Esophagus mucosa (tissue), 1 donor: ENCODE results near the gene CXXC5. TPM values are rescaled to one million over a fixed set of nuclear protein-coding genes. Genes with fewer than 3 reads are reported as not detected.
"Not testable (repeated sequence)": the region's sequence is repeated elsewhere in the genome, so short reads cannot be mapped to it uniquely, and the experiment has no call there.

Experiments
- ATAC-seq: fragments of 200-7000 bp; cut with Tn5 transposase; one replicate; pipeline ENCODE4 v1.9.1; 2020
- total RNA-seq: library from RNA; stranded (reverse); gene quantifications from one replicate; pipeline ENCODE4 v1.2.4, GENCODE V29; 2023
- donor health status: DM: yes; HTN: yes; CAD: no.

The CXXC5 gene
- total RNA-seq = 22.6 TPM

DNA sequence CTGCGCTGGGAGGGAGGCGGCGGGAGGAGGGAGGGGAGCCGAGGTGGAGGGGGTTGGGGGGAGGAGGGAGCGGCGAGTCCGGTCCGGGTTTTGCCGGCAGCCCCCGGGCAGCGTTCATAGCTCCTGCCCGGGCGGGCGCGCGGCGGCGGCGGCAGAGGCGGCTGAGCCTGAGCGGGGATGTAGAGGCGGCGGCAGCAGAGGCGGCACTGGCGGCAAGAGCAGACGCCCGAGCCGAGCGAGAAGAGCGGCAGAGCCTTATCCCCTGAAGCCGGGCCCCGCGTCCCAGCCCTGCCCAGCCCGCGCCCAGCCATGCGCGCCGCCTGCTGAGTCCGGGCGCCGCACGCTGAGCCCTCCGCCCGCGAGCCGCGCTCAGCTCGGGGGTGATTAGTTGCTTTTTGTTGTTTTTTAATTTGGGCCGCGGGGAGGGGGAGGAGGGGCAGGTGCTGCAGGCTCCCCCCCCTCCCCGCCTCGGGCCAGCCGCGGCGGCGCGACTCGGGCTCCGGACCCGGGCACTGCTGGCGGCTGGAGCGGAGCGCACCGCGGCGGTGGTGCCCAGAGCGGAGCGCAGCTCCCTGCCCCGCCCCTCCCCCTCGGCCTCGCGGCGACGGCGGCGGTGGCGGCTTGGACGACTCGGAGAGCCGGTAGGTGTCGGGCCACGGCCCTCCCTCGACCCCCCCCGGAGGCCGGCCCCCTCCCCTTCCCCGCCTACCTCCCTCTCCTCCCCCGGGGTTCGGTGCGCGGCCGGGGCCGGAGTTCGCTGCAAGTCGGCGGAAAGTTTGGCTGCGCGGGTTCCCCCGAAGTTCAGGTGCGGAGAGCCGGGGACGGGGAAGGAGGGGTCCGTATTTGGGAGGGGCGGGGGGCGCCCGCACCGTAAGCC is at the start of gene CXXC5:
Gene CXXC5 (plus strand): TSS at position 145 of the 877 bp plus-strand sequence. CDS start 32,175 bp downstream, outside the sequence.
- ATAC-seq = peak; percentile 64

DNA sequence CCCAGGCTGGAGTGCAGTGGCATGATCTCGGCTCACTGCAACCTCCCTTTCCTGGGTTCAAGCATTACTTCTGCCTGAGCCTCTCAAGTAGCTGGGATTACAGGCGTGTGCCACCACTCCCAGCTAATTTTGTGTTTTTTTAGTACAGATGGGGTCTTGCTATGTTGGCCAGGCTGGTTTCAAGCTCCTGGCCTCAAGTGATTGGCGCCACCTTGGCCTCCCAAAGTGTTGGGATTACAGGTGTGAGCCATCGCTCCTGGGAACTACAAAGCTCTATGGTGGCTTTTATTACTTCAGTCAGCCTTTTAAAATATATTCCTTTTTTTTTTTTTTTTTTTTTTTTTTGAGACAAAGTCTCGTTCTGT is 49.6 kb upstream of the CXXC5 start:
- ATAC-seq = not testable (repeated sequence)

DNA sequence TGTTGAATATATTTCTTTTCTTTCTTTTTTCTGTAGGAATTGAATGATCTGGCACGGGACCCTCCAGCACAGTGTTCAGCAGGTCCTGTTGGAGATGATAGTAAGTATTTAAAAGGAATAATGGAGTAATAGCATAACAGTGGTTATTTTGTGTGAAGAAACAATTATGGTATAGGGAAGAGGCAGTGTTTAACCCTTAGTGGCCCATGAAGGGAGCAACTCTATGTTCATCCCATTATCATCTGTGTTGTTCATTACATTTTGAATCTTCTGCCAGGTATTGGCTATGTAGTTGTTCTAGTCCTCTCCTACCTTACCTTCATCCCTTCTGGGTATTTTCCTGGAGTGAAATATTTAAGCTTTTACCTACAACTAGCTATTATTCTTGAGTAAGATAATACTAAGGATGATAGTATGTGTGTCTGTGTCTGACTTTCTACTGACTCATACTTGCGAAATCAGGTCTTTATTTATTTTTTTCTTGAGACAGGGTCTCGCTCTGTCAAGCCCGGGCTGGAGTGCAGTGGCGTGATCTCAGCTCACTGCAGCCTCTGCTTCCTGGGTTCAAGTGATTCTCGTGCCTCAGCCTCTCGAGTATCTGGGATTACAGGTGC is 47.7 kb upstream of the CXXC5 start:
- ATAC-seq = peak; percentile 79

DNA sequence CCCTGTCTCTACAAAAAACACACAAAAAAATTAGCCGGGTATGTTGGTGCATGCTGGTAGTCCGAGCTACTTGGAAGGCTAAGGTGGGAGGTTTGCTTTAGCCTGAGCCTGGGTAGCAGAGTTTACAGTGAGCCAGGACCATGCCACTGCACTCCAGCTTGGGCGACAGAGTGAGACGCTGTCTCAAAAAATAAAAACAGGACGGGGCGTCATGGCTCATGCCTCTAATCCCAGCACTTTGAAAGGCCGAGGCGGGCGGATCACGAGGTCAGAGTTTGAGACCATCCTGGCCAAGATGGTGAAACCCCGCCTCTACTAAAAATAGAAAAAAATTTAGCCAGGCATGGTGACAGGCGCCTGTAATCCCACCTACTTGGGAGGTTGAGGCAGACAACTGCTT is 46.7 kb upstream of the CXXC5 start:
- ATAC-seq = no peak

DNA sequence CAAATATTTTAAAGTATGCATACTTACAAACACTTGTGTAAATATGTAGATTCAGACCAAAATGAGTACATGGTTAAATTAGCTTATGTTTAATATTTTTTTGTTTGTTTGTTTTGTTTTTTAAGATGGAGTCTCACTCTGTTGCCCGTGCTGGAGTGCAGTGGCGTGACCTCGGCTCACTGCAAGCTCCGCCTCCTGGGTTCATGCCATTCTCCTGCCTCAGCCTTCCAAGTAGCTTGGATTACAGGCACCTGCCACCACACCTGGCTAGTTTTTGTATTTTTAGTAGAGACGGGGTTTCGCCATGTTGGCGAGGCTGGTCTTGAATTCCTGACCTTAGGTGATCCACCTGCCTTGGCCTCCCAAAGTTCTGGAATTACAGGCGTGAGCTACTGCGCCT is 46.2 kb upstream of the CXXC5 start:
- not testable (repeated sequence) for ATAC-seq

DNA sequence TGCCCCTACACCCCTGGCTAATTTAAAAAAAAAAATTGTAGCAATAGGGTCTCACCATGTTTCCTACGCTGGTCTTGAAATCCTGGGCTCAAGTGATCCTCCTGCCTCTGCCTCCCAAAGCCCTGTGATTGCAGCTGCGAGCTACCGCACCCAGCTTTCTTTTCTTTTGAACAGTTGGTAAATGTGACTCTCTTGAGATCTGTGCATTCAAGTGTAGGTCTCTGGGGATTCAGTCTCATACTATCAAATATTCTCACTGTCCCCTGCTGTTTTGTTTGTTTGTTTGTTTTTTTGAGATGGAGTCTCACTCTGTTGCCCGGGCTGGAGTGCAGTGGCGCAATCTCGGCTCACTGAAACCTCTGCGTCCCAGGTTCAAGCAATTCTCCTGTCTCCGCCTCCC is 42.3 kb upstream of the CXXC5 start:
- ATAC-seq = no peak

DNA sequence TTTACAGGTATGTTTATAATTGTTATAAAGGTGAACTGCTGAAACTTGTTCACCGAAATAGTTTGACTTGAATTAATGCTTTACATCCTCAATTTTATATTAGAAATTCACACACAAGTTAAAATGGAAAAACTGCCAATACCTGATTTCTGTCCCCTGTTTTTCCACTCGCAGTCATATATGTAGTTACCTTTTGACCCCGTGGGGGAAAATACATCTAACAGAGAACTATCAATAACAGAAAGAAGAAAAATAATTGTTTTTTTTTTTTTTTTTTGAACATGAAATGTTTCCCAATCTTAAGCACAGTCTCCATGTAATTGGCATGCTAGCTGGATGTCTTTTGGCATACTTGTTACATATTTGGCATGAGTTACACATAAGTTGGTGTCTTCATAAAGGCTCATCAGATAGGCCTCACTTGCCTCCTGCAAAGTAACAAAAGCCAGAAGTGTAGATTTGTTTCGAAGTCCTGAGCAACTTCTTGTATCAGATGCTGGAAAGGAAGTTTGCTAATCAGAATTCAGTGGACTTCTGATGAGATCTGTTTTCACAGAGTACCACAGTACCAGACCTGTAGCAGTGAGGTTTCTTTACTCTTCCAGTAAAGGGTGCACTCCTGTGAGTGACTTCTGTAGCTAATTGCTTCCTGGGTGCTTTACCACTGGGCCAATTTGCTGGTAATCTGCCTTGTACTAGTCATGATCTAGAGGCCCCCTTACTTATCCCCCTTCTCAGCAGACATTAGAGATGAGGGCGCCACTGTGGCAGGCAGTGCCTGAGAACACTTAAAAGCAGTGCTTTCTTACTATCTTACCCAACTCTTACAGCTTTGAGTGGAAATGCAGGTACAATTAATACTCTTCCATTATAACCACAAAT is 36.2 kb upstream of the CXXC5 start:
- ATAC-seq = peak; percentile 43

DNA sequence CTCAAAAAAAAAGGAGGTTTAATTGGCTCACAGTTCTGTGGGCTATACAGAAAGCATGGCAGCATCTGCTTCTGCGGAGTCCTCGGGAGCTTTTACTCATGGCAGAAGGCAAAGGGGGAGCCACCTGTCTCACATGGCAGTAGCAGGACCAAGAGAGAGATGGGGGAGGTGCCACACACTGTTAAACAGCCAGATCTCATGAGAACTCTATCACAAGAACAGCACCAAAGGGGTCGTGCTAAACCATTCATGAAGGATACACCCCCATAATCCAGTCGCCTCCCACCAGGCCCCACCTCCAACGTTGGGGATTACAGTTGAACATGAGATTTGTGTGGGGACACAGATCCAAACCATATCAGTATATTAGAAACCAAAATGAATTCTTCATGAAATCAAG is 28.3 kb upstream of the CXXC5 start:
- no peak for ATAC-seq

DNA sequence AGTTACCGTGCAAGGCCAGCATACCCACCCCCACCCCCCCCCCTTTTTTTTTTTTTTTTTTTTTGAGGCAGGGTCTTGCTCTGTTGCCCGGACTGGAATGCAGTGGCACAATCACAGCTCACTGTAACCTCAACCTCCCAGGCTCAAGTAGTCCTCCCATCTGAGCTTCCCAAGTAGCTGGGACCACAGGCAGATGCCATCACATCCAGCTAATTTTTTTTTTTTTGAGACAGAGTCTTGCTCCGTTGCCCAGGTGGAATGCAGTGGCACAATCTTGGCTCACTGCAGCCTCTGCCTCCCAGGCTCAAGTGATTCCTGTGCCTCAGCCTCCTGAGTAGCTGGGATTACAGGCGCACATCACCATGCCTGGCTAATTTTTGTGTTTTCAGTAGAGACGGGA is 22.8 kb upstream of the CXXC5 start:
- ATAC-seq = not testable (repeated sequence)

DNA sequence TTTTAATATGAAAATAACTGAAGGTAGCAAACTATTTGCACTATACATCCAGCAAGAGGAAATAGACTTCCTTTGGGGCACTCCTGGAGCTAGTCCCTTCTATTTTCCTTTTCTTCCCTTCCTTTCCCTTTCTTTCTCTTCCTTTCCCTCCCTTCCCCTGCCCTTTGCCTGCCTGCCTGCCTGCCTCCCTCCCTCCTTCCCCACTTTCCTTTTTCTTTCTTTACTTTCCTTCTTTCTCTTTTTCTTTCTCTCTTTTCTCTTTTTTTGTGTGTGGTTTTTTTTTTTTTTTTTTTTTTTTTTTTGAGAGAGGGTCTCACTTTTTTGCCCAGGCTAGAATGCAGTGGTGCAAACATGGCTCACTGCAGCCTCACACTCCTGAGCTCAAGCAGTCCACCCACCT is 17.3 kb upstream of the CXXC5 start:
- ATAC-seq = no peak

DNA sequence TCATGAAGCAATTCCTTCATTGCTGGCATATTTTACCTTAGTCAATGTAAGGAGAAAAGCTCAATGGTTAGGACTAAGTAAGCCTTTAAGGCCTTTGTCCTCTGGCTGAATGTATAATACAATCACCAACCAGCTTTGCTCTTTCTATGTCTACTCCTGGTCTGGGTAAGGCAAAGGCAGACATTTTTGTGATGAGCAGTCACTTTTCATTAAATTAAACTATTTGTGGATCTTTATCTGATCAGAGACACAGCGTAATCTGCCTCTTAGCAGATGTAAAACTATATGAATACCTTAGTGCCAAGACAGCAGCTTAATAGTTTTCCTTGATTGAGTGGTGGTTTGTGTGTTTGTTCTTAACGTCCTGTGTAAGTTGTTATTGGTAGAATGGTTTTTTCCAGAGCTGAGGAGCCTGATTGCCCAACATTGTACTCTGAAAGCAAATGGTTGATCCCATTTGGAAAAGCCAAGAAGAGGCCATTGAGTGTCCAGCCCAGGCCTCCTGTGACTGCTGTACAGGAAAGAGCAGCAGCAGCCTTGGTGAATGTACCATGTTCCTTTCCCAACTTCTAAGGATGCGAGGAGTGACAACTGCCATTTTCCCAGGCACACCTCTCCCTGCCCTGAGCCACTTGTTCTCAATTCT is 16.5 kb upstream of the CXXC5 start:
- no peak for ATAC-seq

DNA sequence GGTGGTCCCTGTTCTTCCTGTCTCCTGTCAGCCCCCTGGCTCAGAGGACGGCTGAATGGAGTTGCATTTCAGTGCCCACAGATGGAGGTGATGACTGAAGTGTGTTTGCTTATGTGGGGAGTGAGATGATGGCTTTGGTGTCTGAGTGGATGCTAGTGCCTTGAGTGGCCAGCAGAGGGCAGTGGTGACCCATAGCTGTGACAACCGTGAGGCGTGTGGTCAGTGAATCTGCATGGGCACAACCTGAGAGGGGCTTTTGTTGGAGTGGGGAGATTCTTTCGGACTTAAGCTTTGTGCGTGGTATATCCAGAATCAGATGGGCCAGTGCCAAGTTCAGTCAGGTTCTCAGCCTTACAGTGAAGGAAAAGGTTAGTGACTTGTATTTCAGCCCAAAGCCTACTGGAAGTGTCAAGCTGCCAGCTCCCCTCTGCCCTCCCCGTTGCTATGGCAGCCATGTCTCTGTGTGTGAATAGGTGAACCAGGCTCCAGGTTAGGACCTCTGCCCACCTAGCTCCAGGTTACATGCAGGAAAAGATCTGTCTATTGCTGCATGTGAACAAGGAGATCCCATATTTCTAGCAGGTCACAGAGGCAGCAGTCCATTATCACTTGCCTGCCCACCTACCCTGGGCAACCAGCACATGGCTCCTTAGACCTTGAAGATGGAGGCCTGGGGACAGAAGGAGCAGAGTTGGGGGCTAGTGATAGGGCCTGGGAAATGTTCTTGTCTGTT is 14.7 kb upstream of the CXXC5 start:
- ATAC-seq = peak; percentile 45

DNA sequence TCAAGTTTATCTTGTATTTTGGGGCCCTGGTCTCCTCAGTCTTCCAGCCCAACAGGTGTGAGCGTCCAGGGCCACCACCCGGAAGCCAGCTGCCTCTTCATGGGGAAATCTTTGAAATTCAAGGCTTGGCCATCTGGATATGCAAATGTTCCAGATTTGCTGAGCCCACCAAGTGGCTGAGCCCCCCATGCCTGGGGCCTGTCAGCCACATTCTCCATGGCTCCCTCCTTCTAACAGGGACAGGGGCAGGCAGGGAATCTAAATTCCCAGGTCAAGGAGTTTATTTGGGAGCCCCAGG is 14.2 kb upstream of the CXXC5 start:
- no peak for ATAC-seq

DNA sequence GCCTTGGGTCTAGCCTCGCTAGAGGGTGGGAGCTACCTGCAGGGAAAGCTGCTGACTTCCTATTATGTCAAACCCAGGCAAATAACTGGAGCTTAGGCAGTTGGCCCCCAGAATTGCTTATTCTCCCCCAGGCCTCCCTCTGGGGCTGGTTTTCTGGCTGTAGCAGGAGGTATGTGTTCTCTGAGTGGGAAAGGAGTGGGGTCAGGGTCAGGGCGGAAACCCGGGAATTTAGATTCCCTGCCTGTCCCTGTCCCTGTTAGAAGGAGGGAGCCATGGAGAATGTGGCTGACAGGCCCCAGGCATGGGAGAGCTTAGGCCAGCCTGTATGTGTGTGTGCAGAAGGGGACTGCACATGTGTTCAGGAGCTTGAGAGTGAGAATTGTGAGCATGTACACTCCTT is 13.6 kb upstream of the CXXC5 start:
- ATAC-seq = no peak

DNA sequence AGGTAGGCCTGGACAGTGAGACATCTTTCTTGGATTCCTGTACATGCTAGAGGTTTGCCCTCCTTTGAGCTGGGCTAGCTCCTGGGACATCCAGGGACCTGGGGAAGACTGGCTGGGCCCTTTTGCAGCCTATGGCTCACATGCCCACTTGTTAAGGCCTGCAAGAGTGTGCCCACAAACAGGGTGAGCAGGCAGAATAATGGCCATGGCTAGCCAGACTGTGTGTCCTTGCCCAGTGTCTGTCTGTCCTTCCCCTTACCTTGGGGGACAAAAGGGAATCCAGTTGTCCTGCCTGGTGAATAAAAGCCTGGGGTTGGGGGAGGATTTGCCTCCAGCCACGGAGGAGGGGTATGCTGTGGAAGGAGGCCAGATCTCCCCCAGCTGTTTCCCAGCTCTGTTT is 13.0 kb upstream of the CXXC5 start:
- no peak for ATAC-seq

DNA sequence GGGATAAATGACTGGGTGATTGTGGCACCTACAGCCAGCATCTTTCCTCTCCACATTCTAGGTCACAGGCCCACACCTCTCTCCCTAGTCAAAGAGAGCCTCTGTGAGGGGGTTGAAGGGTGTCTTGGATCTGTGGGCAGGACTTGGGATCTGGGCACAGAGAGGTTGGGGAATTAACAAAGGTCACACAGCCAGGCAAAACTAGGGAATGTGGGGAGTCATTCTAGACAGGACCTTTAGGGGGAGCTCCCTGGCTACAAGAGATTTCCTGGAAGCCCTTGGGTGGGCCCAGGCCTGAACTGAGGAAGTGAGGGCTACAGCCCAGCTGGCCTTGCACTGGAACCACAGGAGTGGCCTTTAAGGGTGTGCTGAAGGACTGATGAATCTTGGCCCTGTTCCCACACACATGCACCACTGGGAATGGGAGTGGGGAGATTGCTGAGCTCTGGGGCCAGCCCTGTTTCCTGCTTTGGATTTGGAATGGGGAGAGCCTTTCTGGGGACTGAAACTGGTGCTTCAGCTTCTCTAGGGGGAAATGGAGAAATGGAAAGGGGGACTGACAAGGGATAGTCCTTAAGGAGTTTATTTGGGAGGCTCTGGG is 12.4 kb upstream of the CXXC5 start:
- peak; percentile 45 for ATAC-seq

DNA sequence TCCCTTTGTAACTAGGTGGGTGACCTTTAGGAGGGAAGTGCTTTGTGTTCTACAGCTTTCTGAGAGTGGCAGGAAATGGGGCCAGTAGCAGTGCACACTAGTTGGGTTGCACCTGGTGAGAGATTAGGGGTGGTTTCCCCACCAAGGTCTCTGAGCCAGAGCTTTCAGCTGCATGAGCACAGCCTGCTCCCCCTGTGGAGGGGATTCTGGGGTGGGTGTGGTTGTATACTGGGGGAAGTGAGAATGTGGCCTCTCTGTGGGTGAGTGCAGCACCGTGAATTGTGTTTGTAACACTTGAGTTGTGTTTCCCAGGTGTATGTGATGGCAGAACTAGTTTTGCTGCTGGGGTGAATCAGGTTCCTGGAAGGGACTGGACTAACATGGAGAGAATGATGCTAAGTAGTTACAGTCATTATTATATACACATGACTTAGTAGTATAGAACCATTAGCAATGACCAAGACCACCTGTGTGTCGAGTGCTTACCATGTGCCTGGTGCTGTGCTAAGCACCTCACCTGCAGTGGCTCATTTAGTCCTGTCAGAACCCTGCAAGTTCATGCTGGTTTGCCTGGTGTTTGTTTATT is 11.8 kb upstream of the CXXC5 start:
- ATAC-seq = peak; percentile 48

DNA sequence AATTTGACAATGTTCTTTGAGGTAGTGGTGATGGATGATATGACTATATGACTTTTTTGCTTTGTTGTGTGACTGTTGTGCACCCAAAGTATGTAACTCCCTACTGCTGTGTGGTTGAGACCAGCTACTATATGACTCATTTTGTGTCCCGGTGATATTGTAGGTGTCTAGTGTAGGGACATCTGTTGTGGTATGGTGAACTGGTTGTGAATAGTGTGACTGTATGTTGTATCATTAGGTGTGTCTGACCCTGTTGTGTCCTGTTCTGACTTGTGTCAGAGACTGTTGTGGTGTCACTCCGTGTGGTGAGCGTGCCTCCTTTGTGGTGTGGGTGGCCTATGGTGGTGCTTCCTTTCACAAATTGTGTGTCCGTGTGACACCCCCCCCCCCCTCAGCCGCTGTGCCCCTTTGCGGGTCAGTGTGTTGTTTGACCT is 11.2 kb upstream of the CXXC5 start:
- ATAC-seq = peak; percentile 52

DNA sequence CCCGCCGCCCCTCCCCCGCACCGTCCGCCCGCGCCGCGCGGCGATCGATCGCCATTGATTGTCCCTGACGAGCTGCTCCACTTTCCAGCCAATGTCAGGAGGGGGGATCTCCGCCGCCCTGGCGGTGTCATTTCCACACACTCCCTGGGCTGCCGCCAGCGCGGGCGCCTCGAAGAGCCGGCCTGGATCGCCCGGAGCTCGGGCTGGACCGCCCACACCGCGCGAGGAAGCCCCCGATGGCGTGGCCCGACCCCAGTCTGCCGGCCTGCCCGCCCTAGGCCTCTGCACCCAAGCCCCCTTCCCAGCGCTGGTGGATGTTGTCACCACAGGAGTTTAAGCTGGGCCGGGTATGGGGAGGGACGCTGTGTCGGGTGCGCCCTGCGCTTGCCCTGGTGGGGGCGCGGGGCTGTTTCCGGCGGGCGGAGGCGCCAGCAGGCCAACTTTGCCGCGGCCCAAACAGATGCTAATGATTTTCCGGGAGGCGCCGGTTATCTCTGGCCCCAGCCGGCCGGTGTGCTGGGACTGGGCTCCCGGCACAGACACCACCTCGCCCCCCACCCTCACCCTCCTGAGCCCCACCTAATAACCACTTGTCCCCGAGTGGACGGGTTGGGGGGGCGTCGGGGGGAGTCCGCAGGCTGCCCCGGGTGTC is 10.6 kb upstream of the CXXC5 start:
- peak; percentile 46 for ATAC-seq

DNA sequence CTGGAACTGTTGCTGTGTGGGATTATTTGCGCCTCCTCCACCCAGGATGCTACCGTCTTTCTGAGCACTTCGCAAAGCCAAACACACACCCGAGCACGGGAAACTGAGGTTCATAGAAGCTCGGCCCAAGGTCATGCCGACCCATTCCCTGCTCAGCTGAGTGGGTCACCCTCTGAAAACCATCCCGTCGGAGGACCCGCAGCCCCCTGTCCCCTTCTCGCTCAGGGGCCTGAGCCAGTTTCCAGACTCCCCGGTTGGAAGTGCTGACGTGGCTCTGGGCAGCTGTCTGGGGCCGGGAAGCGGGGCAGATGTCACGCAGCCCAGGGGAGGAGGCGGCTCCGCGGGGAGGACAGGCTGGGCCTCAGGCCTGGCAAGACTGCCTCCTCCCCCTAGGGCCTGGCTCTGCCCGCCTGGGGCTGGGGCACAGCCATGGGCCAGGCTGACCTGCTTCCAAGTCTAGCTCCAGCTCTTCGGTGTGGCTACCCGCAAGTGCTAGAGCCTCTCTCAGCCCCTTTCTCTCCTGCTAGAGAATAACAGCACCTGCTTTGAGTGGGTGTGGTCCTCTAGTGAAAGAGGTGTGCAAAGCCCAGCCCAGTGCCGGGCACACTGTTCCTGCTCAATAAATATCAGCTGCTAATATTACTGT is 9.9 kb upstream of the CXXC5 start:
- peak; percentile 43 for ATAC-seq
